Adipose tissue (tissue), 3 donors: ENCODE measurements around the gene ARHGAP26. TPM values are rescaled to one million over a fixed set of nuclear protein-coding genes. Genes with fewer than 3 reads are reported as not detected.
A peak's percentile ranks its signal among the peaks of the same experiment; 100 is the strongest.

ENCODE experiments used
- H3K27ac ChIP-seq: one replicate; pipeline ENCODE4 v1.5.1; 2013; ENCODE audit warnings: low read depth, low read length
- WGBS, 3 donors: extraction: QIAGEN DNeasy Blood & Tissue Kit; methylation state at CpG; one replicate each; pipeline ENCODE4 v1.1.7; 2013; 5-methylcytosine and 5-hydroxymethylcytosine counted together
- polyA plus RNA-seq, 3 donors: library from polyadenylated mRNA; stranded (reverse); fragments of 200-250 nt; gene quantifications; one replicate each; pipeline ENCODE4 v1.2.3, GENCODE V29; 2013
- donor health status: healthy with polysubstance abuse.
- donor health status: Bipolar disorder and iron deficiency.
- donor health status: healthy.

Gene ARHGAP26
- polyA plus RNA-seq, 3 donors, result 2.3 to 8.3 (median 6.5) TPM

GRCh38 chr5:142746532-142747433 is 23.4 kb upstream of the ARHGAP26 start:
- no peak overlapping the region for H3K27ac ChIP-seq
- WGBS, 3 donors, result 54 to 83% (median 78%) methylated on average over 4 of the region's 4 CpGs

GRCh38 chr5:142748132-142748531 is 22.0 kb upstream of the ARHGAP26 start:
- H3K27ac ChIP-seq, result no peak overlapping the region
- 46 to 81% (median 70%) methylated on average over 1 of the region's 1 CpG for WGBS, 3 donors

- H3K27ac ChIP-seq, result no peak overlapping the region
- WGBS, 3 donors, result 71 to 87% (median 87%) methylated on average over 2 of the region's 2 CpGs
Measured at GRCh38 chr5:142748568-142749249, 21.5 kb upstream of the ARHGAP26 start.

- 57 to 87% (median 61%) methylated on average over 3 of the region's 3 CpGs for WGBS, 3 donors
- H3K27ac ChIP-seq, result no peak overlapping the region
Measured at GRCh38 chr5:142749321-142749720, 20.9 kb upstream of the ARHGAP26 start.

- WGBS, 3 donors, result 27 to 42% (median 33%) methylated on average over 3 of the region's 3 CpGs
- no peak overlapping the region for H3K27ac ChIP-seq
Measured at GRCh38 chr5:142753116-142753631, 17.0 kb upstream of the ARHGAP26 start.

- no peak overlapping the region for H3K27ac ChIP-seq
- WGBS, 3 donors, result 70 to 82% (median 75%) methylated on average over 3 of the region's 3 CpGs
Measured at GRCh38 chr5:142754031-142754430, 16.1 kb upstream of the ARHGAP26 start.

- WGBS, 3 donors, result 57 to 69% (median 58%) methylated on average over 3 of the region's 3 CpGs
- no peak overlapping the region for H3K27ac ChIP-seq
Measured at GRCh38 chr5:142756576-142756975, 13.6 kb upstream of the ARHGAP26 start.

- WGBS, 3 donors, result 86 to 91% (median 87%) methylated on average over 4 of the region's 4 CpGs
- no peak overlapping the region for H3K27ac ChIP-seq
Measured at GRCh38 chr5:142757564-142757963, 12.6 kb upstream of the ARHGAP26 start.

GRCh38 chr5:142758062-142758795 is 11.9 kb upstream of the ARHGAP26 start:
- no peak overlapping the region for H3K27ac ChIP-seq
- WGBS, 3 donors, result 75 to 86% (median 86%) methylated on average over 7 of the region's 7 CpGs

- 66 to 88% (median 67%) methylated on average over 1 of the region's 1 CpG for WGBS, 3 donors
- no peak overlapping the region for H3K27ac ChIP-seq
Measured at GRCh38 chr5:142758796-142759145, 11.4 kb upstream of the ARHGAP26 start.

- H3K27ac ChIP-seq, result no peak overlapping the region
- WGBS, 3 donors, result 78 to 82% (median 81%) methylated on average over 1 of the region's 1 CpG
Measured at GRCh38 chr5:142763701-142764100, 6.5 kb upstream of the ARHGAP26 start.

GRCh38 chr5:142767178-142767577 is 3.0 kb upstream of the ARHGAP26 start:
- 79 to 94% (median 90%) methylated on average over 3 of the region's 3 CpGs for WGBS, 3 donors
- H3K27ac ChIP-seq, result no peak overlapping the region

GRCh38 chr5:142767911-142768310 is 2.3 kb upstream of the ARHGAP26 start:
- WGBS, 3 donors, result 81 to 100% (median 88%) methylated on average over 1 of the region's 1 CpG
- H3K27ac ChIP-seq, result no peak overlapping the region

GRCh38 chr5:142769251-142769792 is 855 bp upstream of the ARHGAP26 start:
- H3K27ac ChIP-seq, result no peak overlapping the region
- 8 to 11% (median 8%) methylated on average over 15 of the region's 15 CpGs for WGBS, 3 donors

GRCh38 chr5:142770650-142771609 is 753 bp downstream of the ARHGAP26 start:
- 1% methylated on average over 80 to 86 of the region's 86 CpGs for WGBS, 3 donors
- peak overlapping the region; percentile 45 for H3K27ac ChIP-seq

- no peak overlapping the region for H3K27ac ChIP-seq
- 33 to 39% (median 36%) methylated on average over 5 of the region's 5 CpGs for WGBS, 3 donors
Measured at GRCh38 chr5:142771666-142772065, 1.5 kb downstream of the ARHGAP26 start.

- H3K27ac ChIP-seq, result no peak overlapping the region
- WGBS, 3 donors, result 87 to 89% (median 88%) methylated on average over 6 of the region's 6 CpGs
Measured at GRCh38 chr5:142772446-142773293, 2.5 kb downstream of the ARHGAP26 start.
